Sigmoid colon (tissue), 4 donors: ENCODE results near the gene HPDL.

Experiments
- EP300 ChIP-seq, 4 donors: sonication (generic); formaldehyde crosslinking; IDR thresholded peaks; one replicate each; pipeline ENCODE4 v1.6.1; 2017; ENCODE audit warnings: antibody characterized with exemption in 4 of 4
- POLR2A ChIP-seq, 2 donors: fragments of 450-650 bp; IDR thresholded peaks; one replicate each; pipeline ENCODE4 v1.6.1; 2016; ENCODE audit warnings: antibody characterized with exemption in 2 of 2, mild to moderate bottlenecking in 2 of 2, moderate library complexity in 2 of 2
- POLR2AphosphoS5 ChIP-seq, 4 donors: sonication (generic); formaldehyde crosslinking; IDR thresholded peaks; one replicate each; pipeline ENCODE4 v1.6.1; 2017; ENCODE audit warnings: antibody characterized with exemption in 4 of 4
- TF ChIP-seq, protein P1 (sequence below), 4 experiments: fragments of 450-650 bp in 3 of 4; fragments of 200-600 bp in 1 of 4; IDR thresholded peaks; one replicate each; pipeline ENCODE4 v1.5.1; 2016 to 2019; ENCODE audit warnings: antibody characterized with exemption in 4 of 4, mild to moderate bottlenecking in 3 of 4, moderate library complexity in 2 of 4

DNA sequence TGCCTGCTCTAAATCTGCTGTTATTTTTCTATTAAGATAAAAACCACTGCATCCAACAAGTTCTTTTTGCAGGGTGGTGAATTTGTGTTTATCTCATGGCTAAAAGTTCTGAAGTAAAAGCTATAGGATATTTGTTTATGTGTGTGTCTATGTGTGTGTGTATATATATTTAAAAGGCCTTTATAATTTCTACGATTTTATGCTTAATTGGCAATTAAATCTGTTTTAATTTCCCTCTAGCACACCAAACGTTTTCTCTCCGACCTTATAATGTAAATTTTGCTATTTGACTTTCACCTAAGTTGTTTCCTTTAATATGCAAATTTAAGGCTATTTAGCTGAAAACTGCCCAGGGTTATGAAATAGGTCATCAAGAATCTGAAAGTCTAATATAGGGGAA lies 19.8 kb upstream of the HPDL start:
- TF ChIP-seq, protein P1, sequence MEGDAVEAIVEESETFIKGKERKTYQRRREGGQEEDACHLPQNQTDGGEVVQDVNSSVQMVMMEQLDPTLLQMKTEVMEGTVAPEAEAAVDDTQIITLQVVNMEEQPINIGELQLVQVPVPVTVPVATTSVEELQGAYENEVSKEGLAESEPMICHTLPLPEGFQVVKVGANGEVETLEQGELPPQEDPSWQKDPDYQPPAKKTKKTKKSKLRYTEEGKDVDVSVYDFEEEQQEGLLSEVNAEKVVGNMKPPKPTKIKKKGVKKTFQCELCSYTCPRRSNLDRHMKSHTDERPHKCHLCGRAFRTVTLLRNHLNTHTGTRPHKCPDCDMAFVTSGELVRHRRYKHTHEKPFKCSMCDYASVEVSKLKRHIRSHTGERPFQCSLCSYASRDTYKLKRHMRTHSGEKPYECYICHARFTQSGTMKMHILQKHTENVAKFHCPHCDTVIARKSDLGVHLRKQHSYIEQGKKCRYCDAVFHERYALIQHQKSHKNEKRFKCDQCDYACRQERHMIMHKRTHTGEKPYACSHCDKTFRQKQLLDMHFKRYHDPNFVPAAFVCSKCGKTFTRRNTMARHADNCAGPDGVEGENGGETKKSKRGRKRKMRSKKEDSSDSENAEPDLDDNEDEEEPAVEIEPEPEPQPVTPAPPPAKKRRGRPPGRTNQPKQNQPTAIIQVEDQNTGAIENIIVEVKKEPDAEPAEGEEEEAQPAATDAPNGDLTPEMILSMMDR (IDR thresholded peaks at IDR 0.05) = no peak
- TF ChIP-seq POLR2A (IDR thresholded peaks at IDR 0.05) (no peak), POLR2AphosphoS5 (IDR thresholded peaks at IDR 0.05) (no peak), EP300 (IDR thresholded peaks at IDR 0.05) (no peak)
